HL-60 (cell line): Measurements from ENCODE around the gene RCL1.

Source experiments
- DNase-seq, 2 experiments: peaks; one replicate each; pipeline ENCODE4 v3.0.0-alpha.2; 2010 to 2020; ENCODE audit warnings: low read depth in 1 of 2, low spot score in 1 of 2
- H3K27ac ChIP-seq: fragments of 250-450 bp; sonication (Bioruptor Pico); replicated peaks from 2 replicates; pipeline ENCODE4 v1.5.1; 2020; ENCODE audit warnings: mild to moderate bottlenecking, moderate library complexity
- H3K27me3 ChIP-seq: fragments of 250-450 bp; sonication (Bioruptor Pico); 2 replicates; pipeline ENCODE4 v1.5.1; 2021; ENCODE audit warnings: mild to moderate bottlenecking, moderate library complexity; ENCODE audit not compliant: insufficient read depth, poor library complexity, severe bottlenecking
- H3K4me3 ChIP-seq: replicated peaks from 2 replicates; pipeline ENCODE4 v1.5.1; 2011; ENCODE audit warnings: mild to moderate bottlenecking, control low read depth, low read length; ENCODE audit not compliant: insufficient read depth
- CTCF ChIP-seq: IDR thresholded peaks from one replicate; pipeline ENCODE4 v1.5.1; 2011; ENCODE audit warnings: low read length, control low read depth, inconsistent platforms; ENCODE audit not compliant: insufficient read depth
- GABPA ChIP-seq: IDR thresholded peaks from 2 replicates; pipeline ENCODE4 v1.6.1; 2012; ENCODE audit warnings: low read depth
- POLR2AphosphoS5 ChIP-seq: IDR thresholded peaks from 2 replicates; pipeline ENCODE4 v1.6.1; 2012; ENCODE audit warnings: low read depth
- SPI1 ChIP-seq: IDR thresholded peaks from 2 replicates; pipeline ENCODE4 v1.6.1; 2012; ENCODE audit warnings: low read depth, mild to moderate bottlenecking, borderline replicate concordance
- TF ChIP-seq, protein P1 (sequence below): IDR thresholded peaks from 2 replicates; pipeline ENCODE4 v1.6.1; 2012; ENCODE audit warnings: low read depth; ENCODE audit not compliant: insufficient replicate concordance

RCL1 gene

DNA sequence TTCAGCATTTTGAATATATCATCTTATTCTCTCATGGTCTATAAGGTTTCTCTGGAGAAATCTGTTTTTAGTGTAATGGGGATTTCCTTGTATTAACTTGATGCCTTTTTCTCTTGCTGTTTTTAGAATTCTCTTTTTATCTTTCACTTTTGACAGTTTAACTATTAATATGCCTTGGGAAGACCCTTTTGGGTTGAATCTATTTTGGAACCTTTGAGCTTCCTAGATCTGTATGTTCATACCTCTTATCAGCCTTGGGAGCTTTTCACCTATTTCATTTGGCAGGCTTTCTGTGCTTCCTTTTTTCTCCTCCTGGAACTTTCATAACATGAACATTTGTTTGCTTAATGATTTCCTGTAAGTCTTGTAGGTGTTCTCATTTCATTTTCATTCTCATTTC, 22.2 kb downstream of the RCL1 start:
- H3K4me3 ChIP-seq, result no peak overlapping the region
- TF ChIP-seq CTCF, result no peak
- no peak for TF ChIP-seq SPI1
- TF ChIP-seq, protein P1, sequence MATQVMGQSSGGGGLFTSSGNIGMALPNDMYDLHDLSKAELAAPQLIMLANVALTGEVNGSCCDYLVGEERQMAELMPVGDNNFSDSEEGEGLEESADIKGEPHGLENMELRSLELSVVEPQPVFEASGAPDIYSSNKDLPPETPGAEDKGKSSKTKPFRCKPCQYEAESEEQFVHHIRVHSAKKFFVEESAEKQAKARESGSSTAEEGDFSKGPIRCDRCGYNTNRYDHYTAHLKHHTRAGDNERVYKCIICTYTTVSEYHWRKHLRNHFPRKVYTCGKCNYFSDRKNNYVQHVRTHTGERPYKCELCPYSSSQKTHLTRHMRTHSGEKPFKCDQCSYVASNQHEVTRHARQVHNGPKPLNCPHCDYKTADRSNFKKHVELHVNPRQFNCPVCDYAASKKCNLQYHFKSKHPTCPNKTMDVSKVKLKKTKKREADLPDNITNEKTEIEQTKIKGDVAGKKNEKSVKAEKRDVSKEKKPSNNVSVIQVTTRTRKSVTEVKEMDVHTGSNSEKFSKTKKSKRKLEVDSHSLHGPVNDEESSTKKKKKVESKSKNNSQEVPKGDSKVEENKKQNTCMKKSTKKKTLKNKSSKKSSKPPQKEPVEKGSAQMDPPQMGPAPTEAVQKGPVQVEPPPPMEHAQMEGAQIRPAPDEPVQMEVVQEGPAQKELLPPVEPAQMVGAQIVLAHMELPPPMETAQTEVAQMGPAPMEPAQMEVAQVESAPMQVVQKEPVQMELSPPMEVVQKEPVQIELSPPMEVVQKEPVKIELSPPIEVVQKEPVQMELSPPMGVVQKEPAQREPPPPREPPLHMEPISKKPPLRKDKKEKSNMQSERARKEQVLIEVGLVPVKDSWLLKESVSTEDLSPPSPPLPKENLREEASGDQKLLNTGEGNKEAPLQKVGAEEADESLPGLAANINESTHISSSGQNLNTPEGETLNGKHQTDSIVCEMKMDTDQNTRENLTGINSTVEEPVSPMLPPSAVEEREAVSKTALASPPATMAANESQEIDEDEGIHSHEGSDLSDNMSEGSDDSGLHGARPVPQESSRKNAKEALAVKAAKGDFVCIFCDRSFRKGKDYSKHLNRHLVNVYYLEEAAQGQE, result no peak
- no peak for TF ChIP-seq POLR2AphosphoS5
- no peak for TF ChIP-seq GABPA
- no peak overlapping the region for H3K27ac ChIP-seq

GRCh38 chr9:4815381-4815956, 22.7 kb downstream of the RCL1 start:
- no peak overlapping the region for H3K27ac ChIP-seq

More for the DNA sequence above, 22.2 kb downstream of the RCL1 start:
- DNase-seq, result no peak
- no peaks in the 10 kb centered on the region for H3K27me3 ChIP-seq

GRCh38 chr9:4820168-4820567, 27.4 kb downstream of the RCL1 start:
- Histone ChIP-seq H3K4me3 (no peak overlapping the region), H3K27ac (no peak overlapping the region), H3K27me3 (no peaks in the 10 kb centered on the region)
- DNase-seq, result no peak
- TF ChIP-seq CTCF, result no peak
- no peak for TF ChIP-seq SPI1
- TF ChIP-seq POLR2AphosphoS5, result no peak
- TF ChIP-seq, protein P1, result no peak
- TF ChIP-seq GABPA, result no peak

More at GRCh38 chr9:4815381-4815956, 22.7 kb downstream of the RCL1 start:
- no peak for DNase-seq
- Histone ChIP-seq H3K4me3 (no peak overlapping the region), H3K27me3 (no peaks in the 10 kb centered on the region)
- TF ChIP-seq, protein P1, result no peak
- no peak for TF ChIP-seq GABPA
- TF ChIP-seq POLR2AphosphoS5, result no peak
- no peak for TF ChIP-seq CTCF
- no peak for TF ChIP-seq SPI1
